Hepatocyte (in vitro differentiated cells): Measurements from ENCODE around the gene ASB14. TPM values are rescaled to one million over a fixed set of nuclear protein-coding genes. Genes with fewer than 3 reads are reported as not detected.

Experiments
- DNase-seq: peaks from one replicate; pipeline ENCODE4 v3.0.0-alpha.2; 2016; ENCODE audit warnings: low spot score
- H2AFZ ChIP-seq: fragments of 200-600 bp; sonication (generic); 2 replicates; pipeline ENCODE4 v1.6.0; 2016; ENCODE audit warnings: antibody characterized with exemption, mild to moderate bottlenecking
- H3K27ac ChIP-seq: fragments of 200-600 bp; sonication (generic); 2 replicates; pipeline ENCODE4 v1.5.1; 2016; ENCODE audit warnings: mild to moderate bottlenecking
- H3K27me3 ChIP-seq: fragments of 200-600 bp; sonication (generic); 2 replicates; pipeline ENCODE4 v1.6.1; 2016
- H3K36me3 ChIP-seq: fragments of 200-600 bp; sonication (generic); replicated peaks from 2 replicates; pipeline ENCODE4 v1.5.1; 2016; ENCODE audit warnings: low read depth; ENCODE audit not compliant: insufficient read depth
- H3K4me1 ChIP-seq: fragments of 200-600 bp; sonication (generic); 2 replicates; pipeline ENCODE4 v1.5.1; 2016; ENCODE audit warnings: mild to moderate bottlenecking, moderate library complexity; ENCODE audit not compliant: insufficient read depth
- H3K4me2 ChIP-seq: fragments of 200-600 bp; sonication (generic); 2 replicates; pipeline ENCODE4 v1.6.0; 2016
- H3K4me3 ChIP-seq: fragments of 200-600 bp; sonication (generic); 2 replicates; pipeline ENCODE4 v1.5.1; 2016; ENCODE audit warnings: mild to moderate bottlenecking
- H3K79me2 ChIP-seq: fragments of 200-600 bp; sonication (generic); 2 replicates; pipeline ENCODE4 v1.6.0; 2017; ENCODE audit warnings: mild to moderate bottlenecking
- H3K9me2 ChIP-seq: fragments of 200-600 bp; sonication (generic); replicated peaks from 2 replicates; pipeline ENCODE4 v1.6.0; 2017; ENCODE audit warnings: mild to moderate bottlenecking; ENCODE audit not compliant: insufficient read depth
- H3K9me3 ChIP-seq: fragments of 200-600 bp; sonication (generic); 2 replicates; pipeline ENCODE4 v1.5.1; 2016; ENCODE audit warnings: low read depth, mild to moderate bottlenecking
- H4K20me1 ChIP-seq: fragments of 200-600 bp; sonication (generic); 2 replicates; pipeline ENCODE4 v1.6.0; 2016; ENCODE audit warnings: mild to moderate bottlenecking; ENCODE audit not compliant: insufficient read depth, poor library complexity, severe bottlenecking
- CTCF ChIP-seq: fragments of 200-600 bp; sonication (generic); IDR thresholded peaks from 2 replicates; pipeline ENCODE4 v1.5.1; 2016; ENCODE audit warnings: antibody characterized with exemption, mild to moderate bottlenecking; ENCODE audit not compliant: poor library complexity
- EZH2 ChIP-seq: fragments of 200-600 bp; sonication (generic); IDR thresholded peaks from 2 replicates; pipeline ENCODE4 v1.6.1; 2016; ENCODE audit warnings: antibody characterized with exemption, mild to moderate bottlenecking, borderline replicate concordance
- EZH2phosphoT487 ChIP-seq: fragments of 200-600 bp; sonication (generic); IDR thresholded peaks from one replicate; pipeline ENCODE4 v1.6.1; 2018; ENCODE audit warnings: antibody characterized with exemption, mild to moderate bottlenecking, low read depth, moderate library complexity; ENCODE audit not compliant: unreplicated experiment, severe bottlenecking
- WGBS: methylation state at CpG from one replicate; pipeline ENCODE4 v1.1.6; 2016; ENCODE audit warnings: low lambda C conversion rate; ENCODE audit errors: missing lambda C conversion rate; 5-methylcytosine and 5-hydroxymethylcytosine counted together
- polyA plus RNA-seq: library from polyadenylated mRNA; unstranded; fragments of >200 nt; fragmentation: Nextera tagmentation; extraction: Ambion mirVana; gene quantifications from 2 replicates; pipeline ENCODE4 v1.2.1, GENCODE V29; 2016
- total RNA-seq: library from RNA; depleted of rRNA; stranded (reverse); fragments of >200 nt; gene quantifications from 2 replicates; pipeline ENCODE4 v1.2.3, GENCODE V29; 2014

ASB14 gene
- total and polyA plus RNA-seq, 2 experiments from 2014 or later, result 0.10 TPM; not detected in 1

- Histone ChIP-seq H2AFZ (no peak overlapping the region), H3K4me1 (no peaks in the 10 kb centered on the region), H3K9me2 (no peaks in the 10 kb centered on the region), H3K27me3 (no peaks in the 10 kb centered on the region), H3K4me3 (no peak overlapping the region), H3K36me3 (no peaks in the 10 kb centered on the region), H3K4me2 (no peak overlapping the region), H3K79me2 (peaks cover 27% of the 10 kb centered on the region), H4K20me1 (peaks cover 15% of the 10 kb centered on the region), H3K27ac (peak overlapping the region; percentile 17), H3K9me3 (no peaks in the 10 kb centered on the region)
- 64% methylated on average over 2 of the region's 2 CpGs for WGBS
- no peak for TF ChIP-seq EZH2phosphoT487
- no peak for TF ChIP-seq EZH2
- no peak for TF ChIP-seq CTCF
- DNase-seq, result no peak
Measured at GRCh38 chr3:57226176-57226575, 66.3 kb downstream of the ASB14 start.

- Histone ChIP-seq H3K79me2 (peaks cover 13% of the 10 kb centered on the region), H2AFZ (no peak overlapping the region), H3K9me2 (no peaks in the 10 kb centered on the region), H3K4me3 (no peak overlapping the region), H4K20me1 (peaks cover 4% of the 10 kb centered on the region), H3K27me3 (no peaks in the 10 kb centered on the region), H3K36me3 (no peaks in the 10 kb centered on the region), H3K4me1 (no peaks in the 10 kb centered on the region), H3K9me3 (no peaks in the 10 kb centered on the region), H3K4me2 (no peak overlapping the region), H3K27ac (no peak overlapping the region)
- TF ChIP-seq CTCF, result no peak
- TF ChIP-seq EZH2, result no peak
- TF ChIP-seq EZH2phosphoT487, result no peak
- WGBS, result 61% methylated on average over 4 of the region's 4 CpGs
- no peak for DNase-seq
Measured at GRCh38 chr3:57224856-57225255, 67.6 kb downstream of the ASB14 start.

- Histone ChIP-seq H3K27me3 (no peaks in the 10 kb centered on the region), H3K36me3 (no peaks in the 10 kb centered on the region), H2AFZ (no peak overlapping the region), H3K4me1 (no peaks in the 10 kb centered on the region), H3K9me3 (no peaks in the 10 kb centered on the region), H3K27ac (no peak overlapping the region), H3K9me2 (no peaks in the 10 kb centered on the region), H3K79me2 (no peaks in the 10 kb centered on the region), H3K4me3 (no peak overlapping the region), H3K4me2 (no peak overlapping the region), H4K20me1 (no peaks in the 10 kb centered on the region)
- peak; percentile 16 for DNase-seq
- 47% methylated on average over 2 of the region's 2 CpGs for WGBS
- TF ChIP-seq CTCF (peak; percentile 67), EZH2phosphoT487 (no peak), EZH2 (no peak)
Measured at GRCh38 chr3:57221883-57222282, 70.6 kb downstream of the ASB14 start.

Other genes starting within 250 kb of the ASB14 start
- gene SPATA12, start 232.0 kb downstream of the ASB14 start, total RNA-seq, result 0.08 and 0.10 TPM in 2 replicates
- 0.25 and 1.2 TPM in 2 replicates for gene SPATA12, start 232.0 kb downstream of the ASB14 start, polyA plus RNA-seq
- 6.2 and 6.7 TPM in 2 replicates for gene IL17RD, start 127.3 kb downstream of the ASB14 start, total RNA-seq
- 1.7 and 2.0 TPM in 2 replicates for gene IL17RD, start 127.3 kb downstream of the ASB14 start, polyA plus RNA-seq
- gene HESX1, start 92.7 kb downstream of the ASB14 start, total RNA-seq, result 1.3 and 1.7 TPM in 2 replicates
- 0.51 and 0.85 TPM in 2 replicates for gene HESX1, start 92.7 kb downstream of the ASB14 start, polyA plus RNA-seq
- 42.8 and 54.0 TPM in 2 replicates for gene APPL1, start 65.0 kb downstream of the ASB14 start, total RNA-seq
- 31.9 and 32.5 TPM in 2 replicates for gene APPL1, start 65.0 kb downstream of the ASB14 start, polyA plus RNA-seq